Ishikawa (cell line): ENCODE data around the gene KTN1.

Experiments used
- CEBPB ChIP-seq: IDR thresholded peaks from 2 replicates; pipeline ENCODE4 v1.6.1; 2012
- EP300 ChIP-seq: IDR thresholded peaks from 2 replicates; pipeline ENCODE4 v1.6.1; 2012; ENCODE audit warnings: borderline replicate concordance
- NFIC ChIP-seq: IDR thresholded peaks from 2 replicates; pipeline ENCODE4 v1.6.1; 2012
- TAF1 ChIP-seq: IDR thresholded peaks from 2 replicates; pipeline ENCODE4 v1.6.1; 2012; ENCODE audit warnings: low read depth, mild to moderate bottlenecking
- TEAD4 ChIP-seq: IDR thresholded peaks from 2 replicates; pipeline ENCODE4 v1.6.1; 2012
- TF ChIP-seq, protein P1 (sequence below): IDR thresholded peaks from 2 replicates; pipeline ENCODE4 v1.6.1; 2012
- TF ChIP-seq, protein P2 (sequence below): IDR thresholded peaks from 2 replicates; pipeline ENCODE4 v1.6.1; 2012; ENCODE audit warnings: low read depth, mild to moderate bottlenecking

DNA sequence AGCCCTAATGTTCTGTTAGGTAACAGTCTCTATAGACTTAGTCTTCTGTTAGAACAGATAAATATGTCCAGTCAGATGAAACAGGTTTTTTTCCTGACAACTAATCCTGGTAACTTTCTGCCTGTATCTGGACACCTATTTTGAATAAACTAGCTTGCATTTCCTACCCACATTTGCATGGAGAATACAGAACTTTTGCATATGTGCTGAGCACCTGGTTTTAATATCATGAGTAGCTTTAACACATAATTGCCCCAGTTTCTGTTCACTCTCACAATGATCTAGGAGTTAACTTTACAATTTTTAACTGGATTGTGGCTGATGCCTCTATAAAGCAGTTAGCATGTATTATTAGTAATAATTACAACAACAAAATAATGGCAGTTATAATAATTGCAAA lies 111.7 kb downstream of the KTN1 start:
- TF ChIP-seq NFIC (no peak), TEAD4 (no peak), TAF1 (no peak), CEBPB (no peak), EP300 (no peak)
- TF ChIP-seq, protein P1, sequence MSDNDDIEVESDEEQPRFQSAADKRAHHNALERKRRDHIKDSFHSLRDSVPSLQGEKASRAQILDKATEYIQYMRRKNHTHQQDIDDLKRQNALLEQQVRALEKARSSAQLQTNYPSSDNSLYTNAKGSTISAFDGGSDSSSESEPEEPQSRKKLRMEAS: no peak
- TF ChIP-seq, protein P2, sequence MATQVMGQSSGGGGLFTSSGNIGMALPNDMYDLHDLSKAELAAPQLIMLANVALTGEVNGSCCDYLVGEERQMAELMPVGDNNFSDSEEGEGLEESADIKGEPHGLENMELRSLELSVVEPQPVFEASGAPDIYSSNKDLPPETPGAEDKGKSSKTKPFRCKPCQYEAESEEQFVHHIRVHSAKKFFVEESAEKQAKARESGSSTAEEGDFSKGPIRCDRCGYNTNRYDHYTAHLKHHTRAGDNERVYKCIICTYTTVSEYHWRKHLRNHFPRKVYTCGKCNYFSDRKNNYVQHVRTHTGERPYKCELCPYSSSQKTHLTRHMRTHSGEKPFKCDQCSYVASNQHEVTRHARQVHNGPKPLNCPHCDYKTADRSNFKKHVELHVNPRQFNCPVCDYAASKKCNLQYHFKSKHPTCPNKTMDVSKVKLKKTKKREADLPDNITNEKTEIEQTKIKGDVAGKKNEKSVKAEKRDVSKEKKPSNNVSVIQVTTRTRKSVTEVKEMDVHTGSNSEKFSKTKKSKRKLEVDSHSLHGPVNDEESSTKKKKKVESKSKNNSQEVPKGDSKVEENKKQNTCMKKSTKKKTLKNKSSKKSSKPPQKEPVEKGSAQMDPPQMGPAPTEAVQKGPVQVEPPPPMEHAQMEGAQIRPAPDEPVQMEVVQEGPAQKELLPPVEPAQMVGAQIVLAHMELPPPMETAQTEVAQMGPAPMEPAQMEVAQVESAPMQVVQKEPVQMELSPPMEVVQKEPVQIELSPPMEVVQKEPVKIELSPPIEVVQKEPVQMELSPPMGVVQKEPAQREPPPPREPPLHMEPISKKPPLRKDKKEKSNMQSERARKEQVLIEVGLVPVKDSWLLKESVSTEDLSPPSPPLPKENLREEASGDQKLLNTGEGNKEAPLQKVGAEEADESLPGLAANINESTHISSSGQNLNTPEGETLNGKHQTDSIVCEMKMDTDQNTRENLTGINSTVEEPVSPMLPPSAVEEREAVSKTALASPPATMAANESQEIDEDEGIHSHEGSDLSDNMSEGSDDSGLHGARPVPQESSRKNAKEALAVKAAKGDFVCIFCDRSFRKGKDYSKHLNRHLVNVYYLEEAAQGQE: no peak
